AG04450 (cell line): ENCODE measurements around the gene CD248. TPM values are rescaled to one million over a fixed set of nuclear protein-coding genes. Genes with fewer than 3 reads are reported as not detected.

Experiments used
- CTCF ChIA-PET: fragments of 300-600, 350-600 bp; formaldehyde crosslinking; extraction: SDS; loops from one replicate; lab custom pipeline; 2022; ENCODE audit warnings: antibody characterized with exemption, inconsistent platforms; lab: Charles Lee
- POLR2A ChIA-PET: fragments of 350-600 bp; formaldehyde crosslinking; extraction: SDS; loops from one replicate; lab custom pipeline; 2021; ENCODE audit warnings: antibody characterized with exemption, inconsistent platforms; lab: Yijun Ruan, JAX
- DNase-seq: peaks from one replicate; pipeline ENCODE4 v3.0.0-alpha.2; 2011; ENCODE audit warnings: low read depth, low spot score
- H3K27ac ChIP-seq: one replicate; pipeline ENCODE4 v1.5.1; 2012; ENCODE audit warnings: low read depth, low read length, control low read depth
- H3K27me3 ChIP-seq: one replicate; pipeline ENCODE4 v1.6.0; 2012; ENCODE audit warnings: low read length; ENCODE audit not compliant: control insufficient read depth, insufficient read depth
- H3K4me3 ChIP-seq: 2 replicates; pipeline ENCODE4 v1.5.1; 2011; ENCODE audit warnings: mild to moderate bottlenecking, low read depth, low read length, control low read depth
- H3K9me3 ChIP-seq: 2 replicates; pipeline ENCODE4 v1.5.1; 2012; ENCODE audit warnings: low read length; ENCODE audit not compliant: control insufficient read depth, insufficient read depth
- polyA plus RNA-seq: library from polyadenylated mRNA; depleted of rRNA; stranded (reverse); fragments of >200 nt; gene quantifications from 2 replicates; pipeline ENCODE4 v1.2.3, GENCODE V29; 2011
- TF ChIP-seq, protein P1 (sequence below): IDR thresholded peaks from 2 replicates; pipeline ENCODE4 v1.5.1; 2011; ENCODE audit warnings: low read depth, low read length, control low read depth, inconsistent platforms

Gene CD248
- polyA plus RNA-seq, 1 experiment, result 105 TPM

DNA sequence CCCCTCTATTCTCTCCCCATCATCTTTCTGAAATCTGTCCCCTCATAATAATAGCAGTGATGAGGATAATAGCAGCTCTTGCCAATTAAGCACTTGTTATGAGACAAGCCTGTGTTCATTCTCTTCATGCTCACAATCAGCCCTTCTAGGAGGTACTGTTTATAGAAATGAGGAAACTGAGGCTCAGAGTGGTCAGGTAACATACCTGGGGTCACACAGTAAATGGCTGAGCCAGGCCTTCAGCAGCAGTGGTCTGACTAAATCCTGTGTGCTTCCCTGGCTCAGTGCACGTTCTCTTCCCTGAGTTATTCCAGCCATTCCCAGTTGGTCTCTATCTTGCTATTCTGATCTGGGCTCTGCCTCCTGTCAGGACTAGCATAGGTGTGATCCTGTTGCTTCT lies 42.6 kb downstream of the CD248 start:
- ChIA-PET CTCF (interaction anchor here (3.9 kb wide), 1 partner anchor 8 kb away, joined by 18 read pairs; no protein-coding TSS in a partner anchor), POLR2A (no interaction called here)
- TF ChIP-seq, protein P1, sequence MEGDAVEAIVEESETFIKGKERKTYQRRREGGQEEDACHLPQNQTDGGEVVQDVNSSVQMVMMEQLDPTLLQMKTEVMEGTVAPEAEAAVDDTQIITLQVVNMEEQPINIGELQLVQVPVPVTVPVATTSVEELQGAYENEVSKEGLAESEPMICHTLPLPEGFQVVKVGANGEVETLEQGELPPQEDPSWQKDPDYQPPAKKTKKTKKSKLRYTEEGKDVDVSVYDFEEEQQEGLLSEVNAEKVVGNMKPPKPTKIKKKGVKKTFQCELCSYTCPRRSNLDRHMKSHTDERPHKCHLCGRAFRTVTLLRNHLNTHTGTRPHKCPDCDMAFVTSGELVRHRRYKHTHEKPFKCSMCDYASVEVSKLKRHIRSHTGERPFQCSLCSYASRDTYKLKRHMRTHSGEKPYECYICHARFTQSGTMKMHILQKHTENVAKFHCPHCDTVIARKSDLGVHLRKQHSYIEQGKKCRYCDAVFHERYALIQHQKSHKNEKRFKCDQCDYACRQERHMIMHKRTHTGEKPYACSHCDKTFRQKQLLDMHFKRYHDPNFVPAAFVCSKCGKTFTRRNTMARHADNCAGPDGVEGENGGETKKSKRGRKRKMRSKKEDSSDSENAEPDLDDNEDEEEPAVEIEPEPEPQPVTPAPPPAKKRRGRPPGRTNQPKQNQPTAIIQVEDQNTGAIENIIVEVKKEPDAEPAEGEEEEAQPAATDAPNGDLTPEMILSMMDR, result no peak
- Histone ChIP-seq H3K27me3 (no peaks in the 10 kb centered on the region), H3K27ac (no peak overlapping the region), H3K9me3 (peaks cover under 1% of the 10 kb centered on the region; the same call in 1 of the 2 replicates), H3K4me3 (no peak overlapping the region)
- no peak for DNase-seq

DNA sequence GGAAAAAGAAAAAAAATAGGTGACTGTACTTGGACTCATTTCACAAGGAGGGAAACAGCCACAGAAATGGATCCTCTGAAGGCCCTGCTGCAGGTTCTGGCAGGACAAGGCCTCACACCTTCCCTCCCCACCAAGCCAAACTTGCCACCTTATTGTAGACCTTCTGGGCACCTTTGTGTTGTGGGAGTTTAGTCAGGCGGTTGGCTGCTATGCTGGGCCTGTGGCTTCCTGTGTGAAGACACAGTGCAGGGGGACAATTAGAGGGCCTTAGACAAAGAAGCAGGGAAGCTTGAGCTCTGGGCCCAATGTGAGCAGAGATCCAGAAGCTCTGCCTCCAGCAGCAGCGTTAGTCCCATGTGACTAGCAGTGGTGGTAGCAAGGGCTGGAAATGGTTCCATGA lies 44.2 kb downstream of the CD248 start:
- CTCF ChIA-PET, result interaction anchor here (3.9 kb wide), 1 partner anchor 10 kb away, joined by 18 read pairs; no protein-coding TSS in a partner anchor
- no peak for DNase-seq
- no peak overlapping the region for H3K27ac ChIP-seq
- no peak overlapping the region for H3K4me3 ChIP-seq
- POLR2A ChIA-PET, result interaction anchor here (0.6 to 0.9 kb wide), 2 partner anchors 8 to 17 kb away, joined by 3 read pairs; partner anchors contain the start of gene YIF1A
- H3K27me3 ChIP-seq, result no peaks in the 10 kb centered on the region
- H3K9me3 ChIP-seq, result peaks cover 3% of the 10 kb centered on the region; the same call in 1 of the 2 replicates
- TF ChIP-seq, protein P1, result no peak

DNA sequence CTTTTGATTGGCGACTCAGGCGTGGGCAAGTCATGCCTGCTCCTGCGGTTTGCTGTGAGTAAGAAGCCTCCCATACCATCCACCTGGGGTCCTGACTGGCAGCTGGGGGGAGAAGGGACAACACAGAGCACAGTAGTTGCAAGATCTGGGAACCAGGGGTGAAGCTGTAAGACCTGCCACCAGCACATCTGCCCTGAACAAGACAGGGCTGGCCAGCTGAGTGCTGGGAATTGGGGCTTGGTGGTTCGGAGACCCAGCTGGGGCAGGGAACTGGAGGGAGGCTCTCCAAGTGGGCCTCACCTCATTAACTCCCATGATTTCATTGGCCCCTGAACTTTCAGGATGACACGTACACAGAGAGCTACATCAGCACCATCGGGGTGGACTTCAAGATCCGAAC lies 45.0 kb downstream of the CD248 start:
- DNase-seq, result no peak
- peaks cover 3% of the 10 kb centered on the region; the same call in 1 of the 2 replicates for H3K9me3 ChIP-seq
- ChIA-PET POLR2A (interaction anchor here (0.6 to 0.9 kb wide), 2 partner anchors 9 to 17 kb away, joined by 3 read pairs; partner anchors contain the start of gene YIF1A), CTCF (interaction anchor here (1.9 to 3.9 kb wide), 2 partner anchors 11 to 13 kb away, joined by 5 to 18 read pairs; no protein-coding TSS in a partner anchor)
- H3K4me3 ChIP-seq, result no peak overlapping the region
- TF ChIP-seq, protein P1, result no peak
- no peaks in the 10 kb centered on the region for H3K27me3 ChIP-seq
- H3K27ac ChIP-seq, result no peak overlapping the region

DNA sequence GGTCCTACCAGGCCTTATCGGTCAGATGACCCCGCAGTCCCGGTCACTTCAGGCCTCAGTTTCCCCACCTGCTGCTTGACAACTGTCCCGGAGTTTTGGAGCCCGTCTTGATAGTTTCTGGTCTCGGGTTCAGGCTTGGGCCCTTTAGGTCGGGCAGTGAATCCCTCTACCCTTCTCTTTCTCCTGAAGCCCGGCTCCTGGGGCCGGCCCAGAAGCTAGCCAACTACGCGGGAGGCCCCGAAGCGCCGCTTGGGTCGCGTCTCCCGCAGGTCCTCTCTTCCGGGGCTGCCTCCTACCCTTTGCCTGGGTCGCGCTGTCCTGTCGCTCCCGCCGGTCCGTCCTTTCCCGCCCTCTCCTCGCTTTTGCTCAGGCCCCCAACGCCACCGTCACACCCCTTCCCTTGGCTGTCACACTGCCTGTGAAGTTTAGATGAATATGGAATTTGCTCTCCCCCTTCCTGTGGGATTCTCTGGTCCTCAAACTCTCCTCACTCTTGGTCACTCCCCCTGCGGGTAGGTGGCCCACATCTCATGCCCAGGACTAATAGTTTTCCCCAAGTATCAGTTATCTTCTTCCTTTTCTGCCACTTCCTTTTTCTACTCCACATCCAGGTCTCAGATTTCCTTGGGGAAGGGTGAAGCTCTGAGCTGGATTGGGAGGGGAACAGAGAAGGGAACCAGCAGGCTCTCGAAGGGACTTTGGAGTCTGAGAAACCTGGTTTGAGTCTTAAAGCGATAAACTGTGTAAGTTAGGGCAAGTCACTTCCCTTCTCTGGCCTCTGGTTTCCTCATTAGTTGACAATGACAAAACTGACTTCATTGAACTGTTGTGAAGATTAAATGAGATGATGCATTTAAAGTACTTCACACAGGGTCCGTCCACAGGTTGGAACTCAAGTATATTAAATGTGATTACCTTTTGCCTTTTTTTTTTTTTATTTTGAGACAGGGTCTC lies 47.6 kb downstream of the CD248 start:
- H3K27ac ChIP-seq, result peak overlapping the region; percentile 81
- peaks cover 3% of the 10 kb centered on the region; the same call in 1 of the 2 replicates for H3K9me3 ChIP-seq
- no peaks in the 10 kb centered on the region for H3K27me3 ChIP-seq
- DNase-seq, result no peak
- ChIA-PET CTCF (interaction anchor here (1.1 kb wide), 2 partner anchors 13 to 42 kb away, joined by 3 to 5 read pairs; no protein-coding TSS in a partner anchor), POLR2A (interaction anchor here (0.6 to 2.6 kb wide), 3 partner anchors 17 to 32 kb away, joined by 3 to 13 read pairs (median 3); partner anchors contain the start of gene YIF1A)
- TF ChIP-seq, protein P1, result peak; percentile 37
- peak overlapping the region; percentile 91 for H3K4me3 ChIP-seq
